SK-N-SH (cell line): ENCODE data around the gene FOXO1. TPM values are rescaled to one million over a fixed set of nuclear protein-coding genes. Genes with fewer than 3 reads are reported as not detected.
A peak's percentile ranks its signal among the peaks of the same experiment; 100 is the strongest.

ENCODE experiments used
- CTCF ChIA-PET: fragments of 300-600, 350-600 bp; formaldehyde crosslinking; extraction: SDS; loops from one replicate; lab custom pipeline; 2021; lab: Yijun Ruan, JAX
- POLR2A ChIA-PET: fragments of 350-600 bp; sonication (Branson Sonifier 250); formaldehyde crosslinking; extraction: SDS; loops from one replicate; lab custom pipeline; 2020; ENCODE audit warnings: antibody characterized with exemption, inconsistent platforms; lab: Yijun Ruan, JAX
- DNase-seq: peaks from one replicate; pipeline ENCODE4 v3.0.0; 2012
- H2AFZ ChIP-seq: fragments of 200-600 bp; sonication (generic); 2 replicates; pipeline ENCODE4 v1.8.1; 2016; ENCODE audit warnings: antibody characterized with exemption, mild to moderate bottlenecking, low read depth
- H3F3A ChIP-seq: fragments of 200-600 bp; sonication (generic); replicated peaks from 2 replicates; pipeline ENCODE3; 2016; ENCODE audit warnings: antibody characterized with exemption, mild to moderate bottlenecking; ENCODE audit not compliant: insufficient read depth
- H3K27ac ChIP-seq, 2 experiments: fragments of 200-500 bp in 1 of 2; fragments of 200-600 bp in 1 of 2; sonication (Bioruptor generic) in 1 of 2; sonication (generic), shearing (Covaris generic) in 1 of 2; 2 replicates each; pipeline versions ENCODE4 v1.5.1 to v1.6.1; 2014 to 2016; ENCODE audit warnings: low read depth in 2 of 2, inconsistent platforms in 1 of 2, low read length in 1 of 2, mild to moderate bottlenecking in 1 of 2, mixed read lengths in 1 of 2
- H3K27me3 ChIP-seq: fragments of 200-600 bp; sonication (generic), shearing (Covaris generic); 2 replicates; pipeline ENCODE4 v1.6.1; 2016; ENCODE audit warnings: mixed run types; ENCODE audit not compliant: insufficient read depth
- H3K36me3 ChIP-seq, 2 experiments: fragments of 200-500 bp in 1 of 2; fragments of 200-600 bp in 1 of 2; sonication (Bioruptor generic) in 1 of 2; sonication (generic) in 1 of 2; replicated peaks in 1 of 2; 2 replicates each; pipeline versions ENCODE3 to v1.5.1; 2014 to 2016; ENCODE audit warnings: low read length in 1 of 2, mild to moderate bottlenecking in 1 of 2; ENCODE audit not compliant: insufficient read depth in 2 of 2, control insufficient read depth in 1 of 2
- H3K4me1 ChIP-seq, 2 experiments: fragments of 200-500 bp in 1 of 2; fragments of 200-600 bp in 1 of 2; sonication (Bioruptor generic) in 1 of 2; sonication (generic), shearing (Covaris generic) in 1 of 2; 2 replicates each; pipeline versions ENCODE4 v1.5.1 to v1.6.1; 2014 to 2016; ENCODE audit warnings: low read depth in 1 of 2, low read length in 1 of 2, mixed run types in 1 of 2; ENCODE audit not compliant: insufficient read depth in 2 of 2, control insufficient read depth in 1 of 2
- H3K4me2 ChIP-seq: fragments of 200-600 bp; sonication (generic), shearing (Covaris generic); 2 replicates; pipeline ENCODE4 v1.6.1; 2017; ENCODE audit warnings: mixed run types
- H3K4me3 ChIP-seq, 2 experiments: fragments of 200-500 bp in 1 of 2; fragments of 200-600 bp in 1 of 2; sonication (Bioruptor generic) in 1 of 2; sonication (generic), shearing (Covaris generic) in 1 of 2; 2 replicates each; pipeline versions ENCODE4 v1.5.1 to v1.8.1; 2014 to 2016; ENCODE audit warnings: low read depth in 2 of 2, inconsistent platforms in 1 of 2, low read length in 1 of 2, mild to moderate bottlenecking in 1 of 2, mixed read lengths in 1 of 2, moderate library complexity in 1 of 2
- H3K79me2 ChIP-seq: fragments of 200-600 bp; sonication (generic); 2 replicates; pipeline ENCODE4 v1.8.1; 2017; ENCODE audit warnings: mild to moderate bottlenecking; ENCODE audit not compliant: insufficient read depth
- H3K9ac ChIP-seq: fragments of 200-600 bp; sonication (generic); 2 replicates; pipeline ENCODE4 v1.6.1; 2017; ENCODE audit warnings: mixed run types
- H3K9me2 ChIP-seq: fragments of 200-600 bp; sonication (generic); 2 replicates; pipeline ENCODE4 v1.6.1; 2017; ENCODE audit warnings: mixed run types
- H3K9me3 ChIP-seq: fragments of 200-600 bp; sonication (generic); 2 replicates; pipeline ENCODE4 v1.6.1; 2017; ENCODE audit warnings: mixed run types, mild to moderate bottlenecking, moderate library complexity
- H4K20me1 ChIP-seq: fragments of 200-600 bp; sonication (generic); 2 replicates; pipeline ENCODE4 v1.6.1; 2017; ENCODE audit warnings: mild to moderate bottlenecking, mixed run types; ENCODE audit not compliant: insufficient read depth
- CHD2 ChIP-seq: fragments of 150-350 bp; IDR thresholded peaks from 2 replicates; pipeline ENCODE4 v1.6.1; 2018; ENCODE audit warnings: low read length; ENCODE audit not compliant: partially characterized antibody
- GABPA ChIP-seq: IDR thresholded peaks from 2 replicates; pipeline ENCODE4 v1.4.0; 2012; ENCODE audit warnings: low read depth, mild to moderate bottlenecking
- MXI1 ChIP-seq: IDR thresholded peaks from 2 replicates; pipeline ENCODE4 v1.6.1; 2012; ENCODE audit warnings: mild to moderate bottlenecking, low read depth, low read length, improper control_type of control experiment
- NFIC ChIP-seq: IDR thresholded peaks from 2 replicates; pipeline ENCODE4 v1.4.0; 2012; ENCODE audit warnings: borderline replicate concordance
- NRF1 ChIP-seq: IDR thresholded peaks from 2 replicates; pipeline ENCODE4 v1.6.1; 2012; ENCODE audit warnings: low read depth, mild to moderate bottlenecking, low read length
- POLR2AphosphoS5 ChIP-seq: IDR thresholded peaks from 2 replicates; pipeline ENCODE4 v1.6.1; 2012; ENCODE audit warnings: low read depth, low read length
- REST ChIP-seq: IDR thresholded peaks from 2 replicates; pipeline ENCODE4 v1.6.1; 2012; ENCODE audit warnings: mild to moderate bottlenecking, low read depth, low read length, moderate library complexity
- RXRA ChIP-seq: IDR thresholded peaks from 2 replicates; pipeline ENCODE4 v1.4.0; 2012; ENCODE audit warnings: low read depth, mild to moderate bottlenecking, borderline replicate concordance
- SIN3A ChIP-seq: IDR thresholded peaks from 2 replicates; pipeline ENCODE4 v1.6.1; 2012; ENCODE audit warnings: low read depth, mild to moderate bottlenecking, low read length, moderate library complexity, borderline replicate concordance
- SMC3 ChIP-seq: IDR thresholded peaks from 2 replicates; pipeline ENCODE4 v1.6.1; 2012; ENCODE audit warnings: low read depth, low read length, improper control_type of control experiment
- TCF12 ChIP-seq: IDR thresholded peaks from 2 replicates; pipeline ENCODE4 v1.4.0; 2012
- USF1 ChIP-seq: IDR thresholded peaks from 2 replicates; pipeline ENCODE4 v1.4.0; 2012; ENCODE audit warnings: low read depth, borderline replicate concordance
- YY1 ChIP-seq: IDR thresholded peaks from 2 replicates; pipeline ENCODE4 v1.4.0; 2012; ENCODE audit warnings: low read depth, mild to moderate bottlenecking
- WGBS: methylation state at CpG from one replicate; pipeline ENCODE4 v1.1.6; 2017; ENCODE audit warnings: low lambda C conversion rate; 5-methylcytosine and 5-hydroxymethylcytosine counted together
- polyA plus RNA-seq, 3 experiments: library from polyadenylated mRNA; depleted of rRNA; stranded (reverse); fragments of >200 nt; gene quantifications; 2 replicates each; pipeline ENCODE4 v1.2.3, GENCODE V29; 2012
- TF ChIP-seq, protein P1 (sequence below): fragments of 150-350 bp; IDR thresholded peaks from 2 replicates; pipeline ENCODE4 v1.6.1; 2017; ENCODE audit warnings: antibody characterized with exemption, low read length, low read depth, borderline replicate concordance
- TF ChIP-seq, protein P2 (sequence below): fragments of 200-600 bp; sonication (generic); IDR thresholded peaks from 2 replicates; pipeline ENCODE4 v1.6.1; 2017; ENCODE audit warnings: antibody characterized with exemption, mild to moderate bottlenecking, moderate library complexity

Gene FOXO1
- polyA plus RNA-seq, 1 of the 3 experiments (the other 2 are of a cell fraction) = 1.8 TPM

DNA sequence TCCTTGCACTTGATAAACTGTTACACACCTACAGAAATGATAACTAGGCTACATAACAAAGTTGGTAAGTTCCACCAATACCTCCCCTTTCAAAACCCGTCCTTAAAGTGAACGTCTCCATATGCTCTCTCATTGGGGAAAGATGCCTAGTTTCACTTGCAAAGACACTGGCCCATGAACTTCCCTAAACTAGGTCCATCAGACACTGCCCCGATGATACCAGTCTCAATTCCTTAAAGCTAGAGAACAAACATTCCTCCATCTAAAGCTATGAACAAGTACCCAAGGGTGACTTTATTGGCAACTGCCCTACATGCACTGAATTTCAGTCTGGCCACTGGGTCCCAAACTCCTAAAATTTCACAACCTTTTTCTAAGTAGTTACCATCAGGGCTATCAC is 39.9 kb downstream of the FOXO1 start:
- H3K9me3 ChIP-seq = no peaks in the 10 kb centered on the region
- WGBS = 95% methylated on average over 3 of the region's 3 CpGs
- H3K9me2 ChIP-seq = no peaks in the 10 kb centered on the region
- TF ChIP-seq CHD2 (no peak), USF1 (no peak), RXRA (no peak), SIN3A (no peak)
- TF ChIP-seq, protein P1, sequence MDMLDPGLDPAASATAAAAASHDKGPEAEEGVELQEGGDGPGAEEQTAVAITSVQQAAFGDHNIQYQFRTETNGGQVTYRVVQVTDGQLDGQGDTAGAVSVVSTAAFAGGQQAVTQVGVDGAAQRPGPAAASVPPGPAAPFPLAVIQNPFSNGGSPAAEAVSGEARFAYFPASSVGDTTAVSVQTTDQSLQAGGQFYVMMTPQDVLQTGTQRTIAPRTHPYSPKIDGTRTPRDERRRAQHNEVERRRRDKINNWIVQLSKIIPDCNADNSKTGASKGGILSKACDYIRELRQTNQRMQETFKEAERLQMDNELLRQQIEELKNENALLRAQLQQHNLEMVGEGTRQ = no peak
- TF ChIP-seq, all 33 proteins: peak for 0
- H3K4me3 ChIP-seq = no peak overlapping the region
- no peaks in the 10 kb centered on the region for H3K27me3 ChIP-seq
- no peak overlapping the region for H3K4me2 ChIP-seq
- H3K36me3 ChIP-seq = no peaks in the 10 kb centered on the region
- H3K79me2 ChIP-seq = peaks cover 6% of the 10 kb centered on the region; the same call in 1 of the 2 replicates
- ChIA-PET POLR2A (no interaction called here), CTCF (no interaction called here)
- H3K4me1 ChIP-seq = no peaks in the 10 kb centered on the region; a peak in 1 of 4 replicates
- H2AFZ ChIP-seq = no peak overlapping the region
- no peak overlapping the region for H3K27ac ChIP-seq
- H3K9ac ChIP-seq = no peak overlapping the region
- peaks cover 7% of the 10 kb centered on the region; the same call in 1 of the 2 replicates for H4K20me1 ChIP-seq
- DNase-seq = no peak
- H3F3A ChIP-seq = no peaks in the 10 kb centered on the region

DNA sequence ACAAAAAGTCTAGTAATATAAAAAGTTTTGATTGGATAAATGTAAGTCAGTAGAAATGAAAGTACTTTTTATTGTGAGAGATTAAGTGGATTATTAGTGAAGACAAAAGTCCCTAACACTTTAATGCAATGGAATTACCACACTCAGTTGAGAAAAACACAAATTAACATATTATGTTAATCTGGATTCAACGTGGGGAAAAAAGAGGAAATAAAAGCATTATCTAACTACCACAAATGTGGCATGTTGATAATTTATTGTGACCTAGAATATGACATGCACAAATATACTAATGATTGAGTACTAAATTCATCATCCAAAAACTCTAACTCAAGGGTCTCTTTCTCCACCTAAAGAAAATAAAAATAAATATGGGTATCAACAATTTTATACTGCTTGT is 41.5 kb downstream of the FOXO1 start:
- Histone ChIP-seq H3K4me1 (no peaks in the 10 kb centered on the region; a peak in 1 of 4 replicates), H3F3A (no peaks in the 10 kb centered on the region), H4K20me1 (peaks cover 7% of the 10 kb centered on the region; the same call in 1 of the 2 replicates), H2AFZ (no peak overlapping the region), H3K27ac (no peak overlapping the region), H3K9ac (no peak overlapping the region), H3K79me2 (peaks cover 6% of the 10 kb centered on the region; the same call in 1 of the 2 replicates), H3K27me3 (no peaks in the 10 kb centered on the region), H3K36me3 (no peaks in the 10 kb centered on the region), H3K4me2 (no peak overlapping the region), H3K9me2 (no peaks in the 10 kb centered on the region), H3K9me3 (no peaks in the 10 kb centered on the region), H3K4me3 (no peak overlapping the region)
- POLR2A ChIA-PET = no interaction called here
- no peak for TF ChIP-seq NRF1
- TF ChIP-seq SMC3 = no peak
- WGBS = 71% methylated on average over 1 of the region's 1 CpG
- DNase-seq = no peak
- CTCF ChIA-PET = no interaction called here

- Histone ChIP-seq H3F3A (no peaks in the 10 kb centered on the region), H3K79me2 (peaks cover 6% of the 10 kb centered on the region; the same call in 1 of the 2 replicates), H3K4me3 (no peak overlapping the region), H4K20me1 (peaks cover 7% of the 10 kb centered on the region; the same call in 1 of the 2 replicates), H3K9ac (no peak overlapping the region), H3K4me1 (no peaks in the 10 kb centered on the region; a peak in 1 of 4 replicates), H2AFZ (no peak overlapping the region), H3K27ac (no peak overlapping the region), H3K27me3 (no peaks in the 10 kb centered on the region), H3K36me3 (no peaks in the 10 kb centered on the region), H3K9me2 (no peaks in the 10 kb centered on the region), H3K4me2 (no peak overlapping the region), H3K9me3 (no peaks in the 10 kb centered on the region)
- POLR2A ChIA-PET = no interaction called here
- TF ChIP-seq GABPA (no peak), MXI1 (no peak), TCF12 (0 out of 2 replicates have a peak, but pooled peaks have one; percentile 10), NFIC (no peak), REST (no peak), POLR2AphosphoS5 (no peak), YY1 (no peak), RXRA (no peak)
- TF ChIP-seq, protein P2, sequence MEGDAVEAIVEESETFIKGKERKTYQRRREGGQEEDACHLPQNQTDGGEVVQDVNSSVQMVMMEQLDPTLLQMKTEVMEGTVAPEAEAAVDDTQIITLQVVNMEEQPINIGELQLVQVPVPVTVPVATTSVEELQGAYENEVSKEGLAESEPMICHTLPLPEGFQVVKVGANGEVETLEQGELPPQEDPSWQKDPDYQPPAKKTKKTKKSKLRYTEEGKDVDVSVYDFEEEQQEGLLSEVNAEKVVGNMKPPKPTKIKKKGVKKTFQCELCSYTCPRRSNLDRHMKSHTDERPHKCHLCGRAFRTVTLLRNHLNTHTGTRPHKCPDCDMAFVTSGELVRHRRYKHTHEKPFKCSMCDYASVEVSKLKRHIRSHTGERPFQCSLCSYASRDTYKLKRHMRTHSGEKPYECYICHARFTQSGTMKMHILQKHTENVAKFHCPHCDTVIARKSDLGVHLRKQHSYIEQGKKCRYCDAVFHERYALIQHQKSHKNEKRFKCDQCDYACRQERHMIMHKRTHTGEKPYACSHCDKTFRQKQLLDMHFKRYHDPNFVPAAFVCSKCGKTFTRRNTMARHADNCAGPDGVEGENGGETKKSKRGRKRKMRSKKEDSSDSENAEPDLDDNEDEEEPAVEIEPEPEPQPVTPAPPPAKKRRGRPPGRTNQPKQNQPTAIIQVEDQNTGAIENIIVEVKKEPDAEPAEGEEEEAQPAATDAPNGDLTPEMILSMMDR = no peak
- WGBS = 88% methylated on average over 1 of the region's 1 CpG
- CTCF ChIA-PET = no interaction called here
- peak; percentile 7 for DNase-seq
Measured at GRCh38 chr13:40624383-40624782, 42.1 kb downstream of the FOXO1 start.
